HepG2 (cell line): ENCODE data around the gene TRMT112. TPM values are rescaled to one million over a fixed set of nuclear protein-coding genes. Genes with fewer than 3 reads are reported as not detected.

Experiments used
- AKAP8 ChIP-seq: sonication (generic); formaldehyde crosslinking; IDR thresholded peaks from 2 replicates; pipeline ENCODE4 v1.5.1; 2020; ENCODE audit warnings: mild to moderate bottlenecking, missing genetic modification reagents
- DRAP1 ChIP-seq: IDR thresholded peaks from 2 replicates; pipeline ENCODE4 v1.6.1; 2016; ENCODE audit warnings: missing genetic modification reagents, missing compliant biosample characterization
- GABPB1 ChIP-seq: IDR thresholded peaks from 2 replicates; pipeline ENCODE4 v1.6.1; 2016; ENCODE audit warnings: mild to moderate bottlenecking, missing genetic modification reagents, moderate library complexity, missing compliant biosample characterization
- GMEB1 ChIP-seq: sonication (generic); formaldehyde crosslinking; IDR thresholded peaks from 2 replicates; pipeline ENCODE4 v1.5.1; 2020; ENCODE audit warnings: missing genetic modification reagents, mild to moderate bottlenecking, borderline replicate concordance
- HNF4G ChIP-seq, 2 experiments: sonication (generic) in 1 of 2; formaldehyde crosslinking in 1 of 2; IDR thresholded peaks; 2 replicates each; pipeline versions ENCODE4 v1.4.0 to v1.6.1; 2011 to 2020; ENCODE audit warnings: borderline replicate concordance in 2 of 2, low read depth in 2 of 2, mild to moderate bottlenecking in 2 of 2, low read length in 1 of 2, missing genetic modification reagents in 1 of 2, moderate library complexity in 1 of 2
- RBFOX2 ChIP-seq: fragments of 200-400 bp; formaldehyde crosslinking; IDR thresholded peaks from 2 replicates; pipeline ENCODE4 v1.6.1; 2017; ENCODE audit warnings: low read depth, mild to moderate bottlenecking, low read length
- RFX1 ChIP-seq: fragments of 450-650 bp; IDR thresholded peaks from 2 replicates; pipeline ENCODE4 v1.6.1; 2017
- SAP130 ChIP-seq: IDR thresholded peaks from 2 replicates; pipeline ENCODE4 v1.6.1; 2016; ENCODE audit warnings: low read depth
- THAP11 ChIP-seq: IDR thresholded peaks from 2 replicates; pipeline ENCODE4 v1.6.1; 2016; ENCODE audit warnings: missing biosample characterization, missing genetic modification reagents
- ZBED4 ChIP-seq: sonication (generic); formaldehyde crosslinking; IDR thresholded peaks from 2 replicates; pipeline ENCODE4 v1.4.0; 2020; ENCODE audit warnings: missing genetic modification reagents, borderline replicate concordance
- ZNF276 ChIP-seq: sonication (generic); formaldehyde crosslinking; IDR thresholded peaks from 2 replicates; pipeline ENCODE4 v1.4.0; 2020; ENCODE audit warnings: mild to moderate bottlenecking, low read depth, missing genetic modification reagents
- ZNF563 ChIP-seq: sonication (generic); formaldehyde crosslinking; IDR thresholded peaks from 2 replicates; pipeline ENCODE4 v1.8.0; 2022; ENCODE audit warnings: mild to moderate bottlenecking, moderate library complexity, missing genetic modification reagents
- ZNF687 ChIP-seq: sonication (generic); formaldehyde crosslinking; IDR thresholded peaks from 2 replicates; pipeline ENCODE4 v1.5.1; 2020; ENCODE audit warnings: mild to moderate bottlenecking, missing genetic modification reagents, moderate library complexity
- ZNF788 ChIP-seq: sonication (generic); formaldehyde crosslinking; IDR thresholded peaks from 2 replicates; pipeline ENCODE4 v1.5.0; 2020; ENCODE audit warnings: mild to moderate bottlenecking, missing genetic modification reagents, borderline replicate concordance
- polyA plus RNA-seq, 8 experiments: library from polyadenylated mRNA; depleted of rRNA in 3 of 8; stranded (reverse) in 7 of 8; unstranded in 1 of 8; fragments of >200 nt; fragmentation: Illumina TruSeq in 4 of 8; extraction: Trizol in 4 of 8; gene quantifications; 2 replicates each; pipeline versions ENCODE4 v1.2.1 to v1.2.3, GENCODE V29; 2011 to 2016; ENCODE audit warnings: low read depth in 4 of 8, missing spikeins in 1 of 8, mixed read lengths in 1 of 8; ENCODE audit not compliant: insufficient read depth in 1 of 8
- total RNA-seq, 5 experiments: library from RNA; depleted of rRNA; stranded (reverse); fragments of >200 nt; fragmentation: Illumina TruSeq; extraction: Trizol; gene quantifications; 2 replicates each; pipeline ENCODE4 v1.2.3, GENCODE V29; 2016; ENCODE audit warnings: low read depth in 1 of 5

The TRMT112 gene
- total and polyA plus RNA-seq, 2 of the 13 experiments (the other 11 are each of a cell fraction or from before 2014, with no cell fraction given), result 186 to 409 TPM

- TF ChIP-seq ZNF563 (CRISPR knock-in tag) (peak; percentile 74), ZNF276 (peak; percentile 55; the same call in 1 of the 2 replicates), RFX1 (peak; percentile 74), RBFOX2 (peak; percentile 86), GMEB1 (0 out of 2 replicates have a peak, but pooled peaks have one; percentile 7), AKAP8 (CRISPR knock-in tag) (0 out of 2 replicates have a peak, but pooled peaks have one; percentile 66), ZNF788 (CRISPR knock-in tag) (0 out of 2 replicates have a peak, but pooled peaks have one; percentile 14), THAP11 (CRISPR knock-in tag) (peak; percentile 77), GABPB1 (peak; percentile 78), DRAP1 (CRISPR knock-in tag) (no peak), HNF4G (IDR thresholded peaks at IDR 0.05; ENCODE audit: borderline replicate concordance, low read depth, low read length) (no peak), HNF4G (CRISPR knock-in tag; IDR thresholded peaks at IDR 0.05; ENCODE audit: borderline replicate concordance, low read depth) (no peak), SAP130 (peak; percentile 46), ZNF687 (CRISPR knock-in tag) (peak; percentile 24; the same call in 1 of the 2 replicates), ZBED4 (CRISPR knock-in tag) (peak; percentile 27; the same call in 1 of the 2 replicates)
These were observed 32.1 kb downstream of the TRMT112 start, which contains the start of gene GPR137 (continued) for GRCh38 chr11:64284962-64285884.
